Stimulated activated CD8-positive, alpha-beta memory T cell treated with anti-CD3 and anti-CD28 coated beads, Interleukin-12 subunit alpha, Interleukin-12 subunit beta, amount 100 ng/mL, for 4 hours (primary cell): ENCODE measurements around the gene OCLN.
"Not testable (repeated sequence)": the region's sequence is repeated elsewhere in the genome, so short reads cannot be mapped to it uniquely, and the experiment has no call there.

Experiments
- DNase-seq: peaks from one replicate; pipeline ENCODE4 v3.0.0-alpha.2; 2020; ENCODE audit warnings: low read depth

Gene OCLN

DNA sequence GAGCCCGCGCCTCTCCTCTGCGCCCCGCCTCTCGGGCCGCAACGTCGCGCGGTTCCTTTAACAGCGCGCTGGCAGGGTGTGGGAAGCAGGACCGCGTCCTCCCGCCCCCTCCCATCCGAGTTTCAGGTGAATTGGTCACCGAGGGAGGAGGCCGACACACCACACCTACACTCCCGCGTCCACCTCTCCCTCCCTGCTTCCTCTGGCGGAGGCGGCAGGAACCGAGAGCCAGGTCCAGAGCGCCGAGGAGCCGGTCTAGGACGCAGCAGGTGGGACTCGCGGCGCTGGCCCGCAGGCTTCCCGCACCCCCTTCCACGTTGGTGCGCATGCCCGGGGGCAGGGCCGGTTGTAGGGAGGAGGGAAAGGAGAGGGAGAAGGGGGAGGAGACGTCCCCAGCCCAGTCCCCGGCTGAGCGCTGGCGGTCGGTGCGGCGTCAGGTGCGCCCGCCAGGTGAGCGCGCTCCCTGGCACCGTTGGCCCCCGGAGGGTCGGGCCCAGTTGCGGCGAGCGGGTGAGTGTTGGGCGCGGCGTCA lies at the start of gene OCLN:
OCLN (plus strand) TSS at position 400 of the 532 bp plus-strand sequence. CDS start 11,455 bp downstream, outside the sequence.
- no peak for DNase-seq

GRCh38 chr5:69444127-69444754 lies 48.3 kb upstream of the OCLN start:
- DNase-seq: no peak

- no peak for DNase-seq
Observed at GRCh38 chr5:69449511-69449910, 43.1 kb upstream of the OCLN start.

DNA sequence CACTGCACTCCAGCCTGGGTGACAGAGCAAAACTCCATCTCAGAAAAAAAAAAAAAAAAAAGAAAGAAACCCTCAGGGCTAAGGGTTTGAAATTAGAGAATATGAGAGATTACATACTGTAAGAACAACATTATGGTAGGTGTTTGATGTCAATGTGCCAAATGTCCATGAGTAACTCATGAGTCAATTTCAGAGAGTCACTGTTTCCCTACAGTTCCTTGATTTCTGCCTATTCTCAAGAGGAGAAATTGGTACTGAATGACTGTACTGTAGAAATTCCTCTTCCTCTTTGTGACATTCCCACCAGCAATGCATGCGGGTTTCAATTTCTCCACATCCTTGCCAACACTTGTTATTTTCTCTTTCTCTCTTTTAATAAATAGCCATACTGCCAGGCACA lies 42.5 kb upstream of the OCLN start:
- no peak for DNase-seq

GRCh38 chr5:69450527-69450926 lies 42.1 kb upstream of the OCLN start:
- DNase-seq: not testable (repeated sequence)

GRCh38 chr5:69451941-69452647 lies 40.5 kb upstream of the OCLN start:
- DNase-seq: no peak

- DNase-seq: not testable (repeated sequence)
Observed at GRCh38 chr5:69453487-69453886, 39.1 kb upstream of the OCLN start.

DNA sequence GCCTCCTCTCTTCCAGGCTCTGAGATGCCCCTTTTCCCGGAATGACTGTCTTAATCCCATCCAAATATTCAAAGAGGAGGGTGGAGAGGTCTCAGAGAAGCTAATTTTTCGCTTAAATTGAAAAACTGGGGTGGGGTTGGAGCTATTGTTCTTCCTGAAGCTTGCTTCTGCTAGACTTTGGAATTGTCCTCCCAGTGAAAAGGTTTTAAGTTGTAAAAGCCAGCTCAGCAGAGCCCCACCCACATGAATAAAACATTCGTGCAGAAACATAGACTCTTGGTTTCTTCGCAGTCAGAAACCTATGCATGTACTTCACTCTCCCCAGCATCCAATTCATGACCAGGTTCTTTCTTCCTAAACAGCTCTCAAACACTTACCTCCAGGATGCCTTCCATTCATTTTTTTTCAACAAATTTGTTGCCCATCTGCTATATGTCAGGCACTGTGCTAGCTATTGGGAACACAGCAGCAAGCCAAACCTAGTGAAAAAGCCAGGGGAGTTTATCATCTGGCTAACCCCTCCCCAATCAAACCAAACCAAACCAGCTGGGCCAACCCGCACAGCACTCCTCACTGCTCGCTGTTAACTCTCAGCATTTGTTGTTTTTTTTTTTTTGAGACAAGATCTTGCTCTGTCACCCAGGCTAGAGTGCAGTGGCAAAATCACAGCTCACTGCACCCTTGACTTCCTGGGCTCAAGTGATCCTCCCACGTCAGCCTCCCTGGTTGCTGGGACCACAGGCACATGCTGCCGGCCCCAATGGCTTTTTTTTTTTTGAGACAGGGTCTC lies 37.9 kb upstream of the OCLN start:
- DNase-seq: no peak

- not testable (repeated sequence) for DNase-seq
Observed at GRCh38 chr5:69455428-69455988, 37.1 kb upstream of the OCLN start.

- DNase-seq: no peak
Observed at GRCh38 chr5:69462170-69462569, 30.4 kb upstream of the OCLN start.

DNA sequence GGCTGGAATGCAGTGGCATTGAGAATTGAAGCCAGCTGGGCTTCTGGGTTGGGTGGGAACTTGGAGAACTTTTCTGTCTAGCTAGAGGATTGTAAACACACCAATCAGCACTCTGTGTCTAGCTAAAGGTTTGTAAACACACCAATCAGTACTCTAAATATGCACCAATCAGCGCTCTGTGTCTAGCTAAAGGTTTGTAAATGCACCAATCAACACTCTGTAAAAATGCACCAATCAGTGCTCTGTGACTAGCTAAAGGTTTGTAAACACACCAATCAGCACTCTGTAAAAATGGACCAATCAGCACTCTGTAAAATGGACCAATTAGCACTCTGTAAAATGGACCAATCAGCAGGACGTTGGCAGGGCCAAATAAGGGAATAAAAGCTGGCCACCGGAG lies 26.2 kb upstream of the OCLN start:
- not testable (repeated sequence) for DNase-seq

GRCh38 chr5:69467442-69468225 lies 25.0 kb upstream of the OCLN start:
- no peak for DNase-seq

GRCh38 chr5:69468631-69469030 lies 24.0 kb upstream of the OCLN start:
- no peak for DNase-seq

GRCh38 chr5:69471516-69471915 lies 21.1 kb upstream of the OCLN start:
- not testable (repeated sequence) for DNase-seq

DNA sequence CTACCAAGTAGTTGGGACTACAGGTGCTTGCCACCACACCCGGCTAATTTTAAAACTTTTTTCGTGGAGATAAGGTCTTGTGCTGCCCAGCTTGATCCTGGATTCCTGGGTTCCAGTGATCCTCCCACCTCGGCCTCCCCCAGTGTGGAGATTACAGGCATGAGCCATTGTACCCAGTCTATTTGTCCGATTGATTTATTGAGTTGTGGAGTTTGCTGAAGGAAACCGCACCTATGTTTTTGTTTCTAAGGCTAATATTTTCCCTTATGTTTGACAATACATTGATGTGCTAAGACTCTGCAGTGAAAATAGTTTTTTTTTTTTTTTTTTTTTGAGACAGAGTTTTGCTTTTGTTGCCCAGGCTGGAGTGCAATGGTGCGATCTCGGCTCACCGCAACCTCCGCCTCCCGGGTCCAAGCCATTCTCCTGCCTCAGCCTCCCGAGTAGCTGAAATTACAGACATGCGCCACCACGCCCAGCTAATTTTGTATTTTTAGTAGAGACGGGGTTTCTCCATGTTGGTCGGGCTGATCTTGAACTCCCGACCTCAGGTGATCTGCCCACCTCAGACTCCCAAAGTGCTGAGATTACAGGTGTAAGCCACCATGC lies 20.0 kb upstream of the OCLN start:
- not testable (repeated sequence) for DNase-seq

GRCh38 chr5:69477170-69477569 lies 15.4 kb upstream of the OCLN start:
- no peak for DNase-seq

DNA sequence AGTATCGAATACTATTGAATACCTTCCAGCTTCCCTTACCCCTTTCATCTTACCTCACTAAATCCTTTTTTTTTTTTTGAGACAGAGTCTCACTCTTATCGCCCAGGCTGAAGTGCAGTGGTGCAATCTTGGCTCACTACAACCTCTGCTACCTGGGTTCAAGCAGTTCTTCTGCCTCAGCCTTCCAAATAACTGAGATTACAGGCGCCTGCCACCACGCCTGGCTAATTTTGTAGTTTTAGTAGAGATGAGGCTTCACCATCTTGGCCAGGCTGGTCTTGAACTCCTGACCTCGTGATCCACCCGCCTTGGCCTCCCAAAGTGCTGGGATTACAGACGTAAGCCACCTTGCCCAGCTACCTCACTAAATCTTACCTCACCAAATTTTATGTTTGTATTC lies 14.3 kb upstream of the OCLN start:
- DNase-seq: not testable (repeated sequence)

DNA sequence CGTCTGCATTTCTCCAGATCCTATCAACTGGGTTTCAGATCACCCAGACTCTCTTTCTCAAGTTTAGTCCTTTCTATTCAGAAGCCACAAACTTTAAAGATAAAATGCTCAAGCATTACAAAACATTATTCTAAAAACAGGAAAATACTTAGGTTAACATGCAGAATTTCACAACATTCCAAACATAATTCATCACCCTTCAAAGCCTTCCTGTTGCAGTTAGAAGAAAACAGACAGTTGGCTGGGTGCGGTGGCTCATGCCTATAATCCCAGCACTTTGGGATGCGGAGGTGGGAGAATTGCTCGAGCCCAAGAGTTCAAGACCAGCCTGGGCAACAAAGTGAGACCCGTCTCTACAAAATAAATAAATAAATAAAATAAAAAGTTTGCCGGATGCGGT lies 7.7 kb upstream of the OCLN start:
- DNase-seq: no peak

DNA sequence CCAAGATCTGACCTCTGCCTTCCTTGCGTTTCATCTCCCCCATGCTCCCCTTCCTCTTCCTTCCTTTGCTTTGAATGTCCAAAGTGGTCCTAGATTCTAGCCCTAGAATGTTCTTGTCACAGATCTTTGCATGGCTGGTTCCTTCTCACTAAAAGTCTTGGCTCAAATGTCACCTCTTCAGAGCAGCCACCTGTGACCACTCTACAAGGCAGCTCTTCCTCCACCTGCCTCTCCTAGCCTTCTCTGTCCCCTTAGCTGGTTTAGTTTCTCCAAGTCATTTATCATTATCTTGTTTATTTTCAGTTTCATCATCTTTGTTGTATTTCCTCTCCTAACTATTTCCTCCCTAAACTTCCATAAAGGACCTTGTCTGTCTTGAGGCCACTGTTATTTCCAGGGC lies 7.1 kb upstream of the OCLN start:
- DNase-seq: no peak

DNA sequence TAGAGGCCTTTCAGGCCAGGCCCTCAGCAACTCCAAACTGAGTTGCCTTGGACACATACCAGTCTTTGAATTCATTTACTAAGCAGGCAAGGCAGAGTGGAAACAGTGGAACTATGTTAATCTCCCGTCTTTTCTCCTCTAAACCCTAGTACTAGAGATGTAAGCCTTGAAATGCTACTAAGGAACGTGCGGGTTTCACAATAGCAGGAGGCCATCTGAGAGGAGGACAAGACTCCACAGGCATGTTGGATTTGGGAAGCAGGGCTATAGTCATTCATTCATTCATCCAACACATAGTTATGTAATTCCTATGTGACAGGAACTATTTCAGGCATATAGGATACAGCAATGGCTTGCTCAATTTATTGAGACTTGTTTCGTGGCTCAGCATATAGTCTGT lies 3.3 kb upstream of the OCLN start:
- no peak for DNase-seq

GRCh38 chr5:69491027-69491426 lies 1.6 kb upstream of the OCLN start:
- no peak for DNase-seq
